G401.6 (cell line): ENCODE measurements around the gene LDHB.
"Not testable (repeated sequence)": the region's sequence is repeated elsewhere in the genome, so short reads cannot be mapped to it uniquely, and the experiment has no call there.

Experiments
- FAIRE-seq: peaks from 2 replicates; lab custom pipeline; 2012; peaks lifted over from hg19 to GRCh38; lab: Jason Lieb, UNC

LDHB gene

DNA sequence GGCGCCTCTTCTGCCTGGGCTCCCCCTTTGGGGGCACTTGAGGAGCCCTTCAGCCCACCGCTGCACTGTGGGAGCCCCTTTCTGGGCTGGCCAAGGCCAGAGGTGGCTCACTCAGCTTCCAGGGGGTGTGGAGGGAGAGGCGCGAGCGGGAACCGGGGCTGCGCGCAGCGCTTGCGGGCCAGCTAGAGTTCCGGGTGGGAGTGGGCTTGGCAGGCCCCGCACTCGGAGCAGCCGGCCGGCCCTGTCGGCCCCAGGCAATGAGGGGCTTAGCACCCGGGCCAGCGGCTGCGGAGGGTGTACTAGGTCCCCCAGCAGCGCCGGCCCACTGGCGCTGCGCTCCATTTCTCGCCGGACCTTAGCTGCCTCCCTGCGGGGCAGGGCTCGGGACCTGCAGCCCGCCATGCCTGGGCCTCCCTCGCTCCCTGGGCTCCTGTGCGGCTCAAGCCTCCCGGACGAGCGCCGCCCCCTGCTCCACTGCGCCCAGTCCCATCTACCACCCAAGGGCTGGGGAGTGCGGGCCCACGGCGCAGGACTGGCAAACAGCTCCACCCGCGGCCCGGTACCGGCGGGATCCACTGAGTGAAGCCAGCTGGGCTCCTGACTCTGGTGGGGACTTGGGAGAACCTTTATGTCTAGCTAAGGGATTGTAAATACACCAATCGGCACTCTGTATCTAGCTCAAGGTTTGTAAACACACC is 3.9 kb upstream of the LDHB start:
- not testable (repeated sequence) for FAIRE-seq

DNA sequence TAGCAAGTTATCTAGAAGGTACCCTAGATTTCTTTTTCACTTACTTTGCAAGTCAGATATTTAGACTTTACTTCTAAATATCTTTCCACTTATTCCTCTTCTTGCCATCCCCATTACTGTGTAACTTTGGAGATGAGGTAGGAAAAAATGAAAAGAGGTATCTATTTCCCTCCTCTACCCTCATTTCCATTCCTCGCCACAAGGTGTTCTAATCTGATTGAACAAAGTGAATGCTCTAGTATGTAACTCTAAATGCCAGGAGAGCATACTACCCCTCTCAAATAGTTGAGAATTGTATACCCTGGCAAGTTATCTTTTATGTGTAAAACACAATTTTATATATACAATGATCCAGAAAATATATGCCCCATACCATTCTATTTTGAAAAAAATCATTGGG is 1.7 kb upstream of the LDHB start:
- FAIRE-seq = no peak

DNA sequence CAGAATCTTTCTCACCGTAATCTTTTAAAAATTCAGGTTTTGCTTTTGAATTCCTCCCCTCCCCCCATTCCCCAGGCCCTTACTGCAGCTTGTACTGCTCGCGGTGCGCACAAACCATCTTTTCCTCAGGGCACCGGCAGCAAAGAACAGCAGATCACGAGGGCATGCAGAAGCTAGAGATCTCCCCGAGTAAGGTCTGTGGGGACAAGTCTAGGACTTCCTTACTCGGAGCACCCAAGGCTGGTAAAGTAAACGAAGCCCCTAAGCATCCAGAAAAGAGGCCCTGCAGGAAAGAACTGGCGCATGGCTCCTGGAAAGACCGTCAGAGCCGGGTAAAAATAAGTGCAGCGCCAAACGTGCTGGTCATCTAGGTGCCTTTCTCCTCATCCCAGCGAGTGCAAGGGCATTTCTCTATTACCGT is 727 bp downstream of the LDHB start:
- no peak for FAIRE-seq

DNA sequence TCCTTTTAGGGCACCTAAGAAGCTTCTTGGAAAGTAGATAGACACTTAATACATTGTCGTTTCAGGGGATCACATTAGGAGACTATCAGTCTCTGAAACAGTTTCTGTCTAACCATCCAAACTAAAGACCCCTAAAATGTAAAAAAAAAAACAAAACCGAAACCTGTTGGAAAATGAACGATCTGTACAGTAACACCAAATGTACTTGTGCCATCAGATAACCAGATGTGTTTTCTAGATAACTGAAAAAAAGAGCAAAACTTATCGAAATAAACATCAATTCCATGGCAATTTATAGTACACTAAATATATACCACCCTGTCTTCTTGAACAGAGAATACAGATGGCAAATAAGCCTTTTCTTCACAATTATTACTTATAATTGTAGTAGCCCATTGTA is 2.1 kb downstream of the LDHB start:
- no peak for FAIRE-seq

DNA sequence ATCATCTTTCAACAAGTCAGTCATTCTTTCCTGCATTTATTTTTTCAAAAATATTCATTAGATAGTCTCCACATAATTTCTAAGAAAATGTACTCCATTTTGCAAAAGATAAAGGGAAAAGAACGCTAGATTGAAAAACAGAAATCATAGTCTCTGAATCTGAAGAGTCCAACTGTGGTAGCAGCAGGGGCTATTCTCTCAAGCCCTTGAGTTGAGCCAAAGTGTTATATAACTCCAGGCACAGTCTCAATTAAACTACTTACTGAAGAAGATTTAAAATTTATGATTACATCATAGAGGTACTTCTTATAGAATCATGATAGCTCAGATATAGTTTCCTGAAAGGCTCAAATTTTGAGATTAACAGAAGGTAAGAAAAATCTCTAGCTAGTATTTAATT is 5.8 kb downstream of the LDHB start:
- FAIRE-seq = no peak

DNA sequence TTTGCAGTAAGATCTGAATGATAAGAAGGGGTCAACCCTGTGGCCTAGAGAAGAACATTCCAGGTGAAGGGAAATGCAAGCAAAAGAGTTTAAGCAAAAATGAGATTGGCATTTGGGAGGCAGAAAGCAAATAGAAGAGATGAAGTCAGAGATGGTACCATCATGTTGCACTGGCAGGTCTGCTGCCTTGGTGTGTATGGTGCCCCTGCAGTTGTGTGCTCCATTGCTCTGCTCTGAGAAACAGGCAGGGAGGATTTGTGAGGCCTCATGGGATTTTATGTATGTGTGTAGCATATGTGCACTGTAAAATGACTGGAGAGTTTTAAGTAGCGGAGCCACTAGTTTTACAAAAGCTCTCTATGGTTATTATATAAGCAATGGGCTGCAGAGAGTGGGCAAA is 6.6 kb downstream of the LDHB start:
- no peak for FAIRE-seq

DNA sequence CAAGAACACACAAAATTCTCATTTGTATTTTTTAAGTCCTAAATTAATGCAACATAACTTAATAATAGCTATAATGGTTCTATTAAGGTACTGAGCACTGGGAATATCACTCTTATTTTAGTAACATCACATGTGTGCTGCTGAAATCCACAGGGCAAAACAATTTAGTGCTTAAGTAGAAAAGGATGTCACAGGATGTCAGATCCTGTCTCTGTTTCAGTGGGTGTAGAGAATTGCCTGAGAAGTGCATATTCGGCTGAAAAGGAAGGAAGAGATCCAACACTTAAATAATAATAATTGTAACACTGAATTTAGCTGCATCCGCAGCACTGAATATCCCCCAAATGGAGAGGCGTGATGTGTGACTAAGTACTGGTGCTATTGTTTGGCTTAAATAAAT is 8.6 kb downstream of the LDHB start:
- FAIRE-seq = no peak

DNA sequence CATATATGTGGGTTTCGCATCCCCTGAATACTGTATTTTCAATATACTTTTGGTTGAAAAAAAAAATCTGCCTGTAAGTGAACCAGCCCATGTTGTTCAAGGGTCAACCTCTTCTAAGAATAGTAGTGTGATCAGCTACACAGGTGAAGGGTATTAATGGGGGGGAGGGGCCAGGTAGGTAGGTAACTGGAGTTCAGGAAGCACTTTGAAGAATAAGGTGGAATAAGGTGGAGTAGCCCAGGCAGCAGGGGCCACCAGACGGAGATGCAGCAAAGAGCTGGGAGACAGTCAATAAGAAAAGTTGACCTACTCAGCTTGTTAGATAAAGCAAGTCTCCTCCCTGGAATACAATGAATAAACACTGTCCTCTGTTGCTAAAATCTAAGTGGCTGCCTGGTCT is 9.3 kb downstream of the LDHB start:
- no peak for FAIRE-seq

DNA sequence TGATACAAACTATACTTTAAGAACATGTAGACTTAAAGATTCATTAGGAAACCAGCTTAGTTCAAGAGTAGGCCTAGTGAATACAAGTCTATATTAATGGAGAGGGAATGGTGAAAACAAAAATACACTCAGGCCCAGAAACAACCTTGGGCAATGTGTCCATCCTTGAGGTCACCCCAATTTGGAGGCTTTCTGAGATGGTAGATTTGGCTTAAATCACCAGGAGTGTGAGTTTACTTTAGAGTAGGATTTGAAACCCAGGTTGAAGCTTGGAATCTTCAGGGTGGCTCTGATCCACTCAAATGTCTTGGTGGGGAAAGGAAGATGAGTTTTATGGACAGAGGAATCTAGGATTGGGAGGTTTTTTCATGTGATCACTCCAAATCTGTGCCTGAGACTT is 10.5 kb downstream of the LDHB start:
- FAIRE-seq = no peak

DNA sequence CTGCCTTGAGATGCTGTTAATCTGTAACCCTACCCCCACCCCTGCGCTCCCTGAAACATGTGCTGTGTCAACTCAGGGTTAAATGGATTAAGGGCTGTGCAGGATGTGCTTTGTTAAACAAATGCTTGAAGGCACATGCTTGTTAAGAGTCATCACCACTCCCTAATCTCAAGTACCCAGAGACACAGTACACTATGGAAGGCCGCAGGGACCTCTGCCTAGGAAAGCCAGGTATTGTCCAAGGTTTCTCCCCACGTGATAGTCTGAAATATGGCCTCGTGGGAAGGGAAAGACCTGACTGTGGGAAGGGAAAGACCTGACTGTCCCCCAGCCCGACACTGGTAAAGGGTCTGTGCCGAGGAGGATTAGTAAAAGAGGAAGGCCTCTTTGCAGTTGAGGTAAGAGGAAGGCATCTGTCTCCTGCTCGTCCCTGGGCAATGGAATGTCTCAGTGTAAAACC is 12.6 kb downstream of the LDHB start:
- FAIRE-seq = not testable (repeated sequence)

DNA sequence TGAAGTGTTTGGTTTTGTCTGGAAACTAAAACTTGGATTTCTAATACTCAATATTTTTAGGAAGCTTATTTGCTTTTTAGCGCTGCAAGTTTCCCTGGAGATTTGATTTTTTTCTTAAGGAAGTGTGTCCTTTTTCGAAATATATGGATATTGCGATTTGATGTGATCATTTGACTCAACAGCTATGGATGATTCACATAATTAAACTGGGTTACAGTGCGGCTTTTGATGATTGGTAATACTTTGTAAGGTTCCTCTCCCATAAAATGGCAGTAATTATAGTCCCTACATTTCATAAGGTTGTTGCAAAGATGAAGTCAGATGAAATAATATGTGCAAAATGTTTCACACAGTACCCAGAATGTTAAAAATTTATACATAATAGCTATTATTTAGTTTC is 13.1 kb downstream of the LDHB start:
- FAIRE-seq = no peak

DNA sequence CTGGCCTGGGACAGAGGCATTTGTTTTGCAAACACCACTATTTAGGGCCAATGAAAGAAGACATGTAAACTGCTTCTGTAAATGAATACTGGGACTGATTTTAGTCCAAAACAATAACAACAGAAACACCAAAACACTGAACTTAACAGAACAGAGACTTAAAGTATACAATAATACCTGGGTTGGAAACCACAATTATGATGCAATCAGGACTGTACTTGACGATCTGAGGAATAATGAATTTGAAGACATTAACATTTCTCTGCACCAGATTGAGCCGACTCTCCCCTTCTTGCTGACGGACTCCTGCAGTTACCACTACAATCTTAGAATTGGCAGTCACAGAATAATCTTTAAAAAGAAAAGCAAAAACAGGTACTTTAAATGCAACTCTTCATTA is 13.9 kb downstream of the LDHB start:
- no peak for FAIRE-seq

DNA sequence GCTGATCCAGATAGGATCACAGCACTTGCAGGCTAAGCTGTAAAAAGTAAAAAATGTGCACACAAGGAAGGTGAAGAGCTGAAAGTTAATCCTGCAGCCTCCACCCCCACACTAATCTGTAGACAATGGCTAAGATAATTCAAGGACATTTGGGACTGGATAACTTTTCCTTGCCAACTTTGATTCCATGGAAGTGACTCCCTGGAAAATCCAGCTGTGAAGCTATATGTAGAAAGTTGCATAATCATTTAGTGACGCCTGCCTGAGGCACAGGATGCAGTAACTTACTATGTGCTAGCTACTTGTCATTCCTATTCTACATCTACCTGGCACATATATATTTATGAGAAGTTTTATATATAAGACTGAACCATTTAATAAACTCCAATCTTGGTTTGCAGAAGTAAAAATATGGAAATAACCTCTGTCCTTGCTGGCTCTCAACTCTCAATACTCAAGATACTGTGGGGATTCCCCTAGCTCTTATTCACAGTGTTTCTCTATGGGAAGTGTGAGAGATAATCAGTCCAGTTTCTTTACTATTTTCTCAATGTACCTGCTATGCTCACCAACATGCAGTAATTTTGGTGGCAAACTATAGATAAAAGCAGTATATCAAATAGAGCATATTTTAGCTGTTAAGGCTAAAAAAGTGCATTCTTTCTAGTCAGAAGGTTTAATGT is 14.8 kb downstream of the LDHB start:
- no peak for FAIRE-seq

DNA sequence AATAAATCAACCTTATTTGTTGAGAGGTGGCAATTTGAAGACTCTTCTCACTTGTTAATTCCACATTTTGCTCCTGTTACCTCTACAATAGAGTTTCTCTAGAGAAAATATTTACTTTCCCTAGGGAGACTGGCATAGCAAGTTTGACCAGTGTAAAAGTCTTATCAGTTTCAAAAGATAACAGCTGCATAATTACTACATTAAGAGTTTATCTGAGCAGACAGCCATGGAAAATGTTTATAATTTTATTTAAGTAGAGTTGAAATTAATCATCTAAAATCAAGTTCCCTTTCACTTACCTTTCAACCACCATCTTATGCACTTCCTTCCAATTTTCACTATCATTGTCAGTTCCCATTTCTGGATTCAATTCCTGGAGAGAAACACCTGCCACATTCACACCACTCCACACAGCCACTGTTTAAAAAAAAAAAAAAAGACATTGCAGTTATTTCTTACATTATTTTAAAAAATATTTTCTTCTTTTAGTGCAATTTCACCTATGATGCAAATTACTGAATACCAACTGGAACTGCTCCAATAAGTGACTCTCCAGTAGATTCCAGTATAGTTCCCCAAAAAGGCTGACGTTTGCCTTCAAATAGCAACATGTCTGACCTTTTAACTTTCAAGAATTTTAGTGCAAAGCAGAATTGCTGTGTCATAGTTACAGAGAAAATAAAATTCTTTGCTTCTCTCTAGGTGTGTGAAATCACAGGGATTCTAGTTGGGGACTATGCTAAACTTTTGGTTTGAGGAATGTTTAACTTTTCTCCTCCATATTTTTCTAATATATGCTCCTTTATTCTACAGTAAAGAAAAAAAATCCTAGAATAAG is 19.4 kb downstream of the LDHB start:
- no peak for FAIRE-seq

DNA sequence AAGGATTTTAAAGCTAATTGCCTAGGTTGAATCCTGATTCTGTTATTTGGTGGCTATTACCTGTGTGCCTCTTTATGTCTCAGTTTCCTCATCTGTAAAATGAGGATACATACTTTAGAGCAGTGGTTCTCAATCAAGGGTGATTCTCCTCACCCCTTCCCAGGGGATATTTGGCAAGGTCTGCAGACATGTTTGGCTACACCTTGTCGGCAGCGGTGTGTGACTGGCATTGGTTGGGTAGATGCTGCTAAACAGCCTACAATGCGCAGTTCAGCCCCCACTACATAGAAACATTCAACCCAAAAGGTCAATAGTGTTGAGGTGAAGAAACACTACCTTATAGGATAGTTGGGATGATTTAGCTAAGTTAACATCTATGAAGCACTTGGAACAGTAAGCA is 23.4 kb downstream of the LDHB start:
- FAIRE-seq = no peak

DNA sequence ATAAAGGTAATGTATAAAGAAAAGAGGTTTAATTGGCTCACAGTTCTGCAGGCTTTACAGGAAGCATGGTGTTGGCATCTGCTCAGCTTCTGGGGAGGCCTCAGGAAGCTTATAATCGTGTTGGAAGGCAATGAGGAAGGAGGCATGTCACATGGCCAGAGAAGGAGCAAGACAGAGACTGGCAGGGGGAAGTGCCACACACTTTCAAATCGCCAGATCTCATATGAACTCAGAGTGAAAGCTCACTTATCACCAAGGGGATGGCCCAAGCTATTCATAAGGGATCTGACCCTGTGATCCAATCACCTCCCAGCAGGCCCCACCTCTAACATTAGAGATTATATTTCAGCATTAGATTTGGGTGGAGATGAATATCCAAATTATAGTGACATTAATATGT is 26.3 kb downstream of the LDHB start:
- FAIRE-seq = no peak

DNA sequence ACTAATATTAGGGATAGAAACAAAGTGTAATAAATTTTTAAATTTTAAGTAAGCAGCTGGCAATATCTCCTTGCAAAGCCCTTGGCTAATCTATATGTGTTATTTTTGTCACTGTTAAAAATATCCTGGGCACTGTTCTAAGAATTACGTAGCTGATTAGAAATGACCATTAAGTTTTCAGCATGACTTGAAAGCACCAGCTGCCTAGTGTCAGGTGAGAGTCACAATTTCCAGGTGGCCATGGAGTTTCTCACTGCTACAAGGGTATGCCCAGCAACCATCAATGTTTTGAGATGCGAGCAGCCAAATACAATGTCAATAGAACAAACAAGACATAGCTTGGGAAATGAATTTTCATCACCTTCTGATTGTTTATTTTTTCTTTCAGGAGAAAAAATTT is 29.7 kb downstream of the LDHB start:
- FAIRE-seq = no peak

DNA sequence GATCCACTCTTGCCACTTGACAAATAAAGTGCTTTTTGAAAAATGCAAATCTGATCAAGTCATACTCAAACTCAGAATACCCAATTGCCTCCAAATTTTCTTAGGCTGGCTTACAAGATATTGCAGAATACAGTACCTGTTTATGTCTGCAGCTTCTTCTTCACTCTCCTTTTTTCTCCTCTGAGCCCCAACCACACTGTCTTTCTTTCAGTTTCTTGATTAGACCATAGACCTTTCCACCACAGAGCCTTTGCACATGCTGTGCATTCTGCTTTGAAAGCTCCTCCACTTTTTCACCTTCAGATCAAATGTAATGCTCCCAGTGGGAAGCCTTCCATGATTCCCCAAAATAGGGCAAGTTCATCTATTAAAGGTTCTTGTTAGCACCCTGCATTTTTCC is 39.1 kb downstream of the LDHB start:
- FAIRE-seq = no peak

DNA sequence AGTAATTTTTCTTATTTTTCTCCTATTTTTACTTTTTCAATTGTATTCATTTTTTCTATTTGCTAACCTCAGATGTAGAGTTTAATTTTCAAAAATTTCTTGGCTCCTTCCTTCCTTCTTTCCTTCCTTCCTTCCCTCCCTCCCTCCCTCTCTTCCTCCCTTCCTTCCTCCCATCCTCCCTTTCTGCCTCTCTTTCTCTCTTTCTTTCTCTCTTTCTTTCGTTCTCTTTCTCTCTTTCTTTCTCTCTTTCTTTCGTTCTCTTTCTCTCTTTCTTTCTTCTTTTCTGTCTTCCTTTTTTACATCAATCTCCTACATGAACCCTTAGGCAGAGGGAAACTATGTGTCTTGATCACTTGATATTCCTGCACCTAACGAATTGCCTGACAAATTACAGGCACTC is 40.6 kb downstream of the LDHB start:
- no peak for FAIRE-seq

DNA sequence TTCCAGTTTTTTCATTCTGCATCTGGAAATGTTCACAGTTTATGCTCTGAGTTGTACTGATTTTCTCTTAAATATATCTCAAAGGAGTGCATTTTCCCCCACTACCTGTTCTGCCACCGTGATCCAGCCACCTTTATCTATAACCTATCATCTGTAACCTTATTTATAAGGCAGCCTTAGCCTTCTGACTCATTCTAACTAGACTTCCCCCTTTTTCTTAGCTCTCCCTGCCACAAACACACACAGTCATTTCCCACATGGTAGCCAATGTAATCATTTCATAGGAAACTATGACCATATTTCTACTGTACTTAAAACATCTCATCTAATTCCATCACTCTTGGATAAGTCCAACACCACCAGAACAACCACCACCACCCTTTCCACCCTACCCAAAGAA is 42.2 kb downstream of the LDHB start:
- FAIRE-seq = no peak

DNA sequence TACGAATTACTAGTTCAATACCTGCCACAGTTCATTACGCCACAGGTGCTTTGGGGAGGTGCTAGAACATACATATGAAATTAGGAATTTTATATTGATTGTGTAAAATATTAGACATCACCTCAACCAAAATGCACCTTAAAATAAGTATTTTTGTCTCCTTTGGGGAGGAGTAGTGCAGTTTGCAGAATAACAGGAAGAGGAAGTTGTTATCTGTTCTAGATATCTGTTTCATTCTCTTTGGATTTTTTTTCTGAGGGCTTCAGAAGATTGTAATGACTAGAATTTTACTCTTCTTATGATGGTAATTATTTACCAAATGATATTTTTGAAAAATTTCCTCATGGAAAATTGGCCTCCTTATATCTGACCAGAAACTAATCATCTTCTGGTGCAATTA is 43.1 kb downstream of the LDHB start:
- no peak for FAIRE-seq

DNA sequence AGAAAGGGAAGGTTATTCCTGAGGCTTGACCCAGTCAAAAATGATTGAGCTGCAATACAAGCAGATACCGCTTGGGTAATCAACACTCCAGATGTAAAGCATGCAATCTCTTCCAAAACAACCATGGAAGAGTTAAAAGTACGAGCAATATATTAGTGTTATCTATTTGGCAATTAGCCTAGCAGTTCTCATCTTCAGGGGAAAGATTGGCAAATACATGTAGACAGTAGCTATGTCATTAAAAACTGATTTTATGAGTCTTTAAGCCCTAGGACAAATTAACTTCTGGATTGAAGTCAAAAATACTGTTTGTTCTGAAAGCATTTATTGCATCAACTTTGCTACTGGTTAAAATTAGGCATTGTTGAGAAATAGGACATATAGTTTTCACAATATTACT is 43.7 kb downstream of the LDHB start:
- no peak for FAIRE-seq

DNA sequence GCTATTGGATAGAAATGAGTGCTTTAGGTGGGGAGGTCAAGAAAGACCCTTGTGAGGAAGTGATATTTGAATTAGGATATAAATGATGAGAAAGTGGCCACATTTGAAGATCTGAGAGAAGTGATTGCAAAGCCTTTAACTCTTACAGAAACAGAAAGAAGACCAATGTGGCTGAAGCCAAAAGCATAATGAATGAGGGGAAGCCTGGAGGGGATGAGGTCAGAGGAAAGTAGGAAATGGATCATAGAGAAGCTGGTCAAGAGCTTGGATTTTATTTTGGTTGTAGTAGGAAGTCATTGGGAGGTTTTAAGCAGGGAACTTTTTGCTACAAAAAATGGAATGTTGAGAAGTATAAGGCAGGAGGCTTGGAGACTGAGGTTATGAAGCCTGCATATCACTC is 49.4 kb downstream of the LDHB start:
- no peak for FAIRE-seq
